Measurements from ENCODE around the gene CHID1. TPM values are rescaled to one million over a fixed set of nuclear protein-coding genes. Genes with fewer than 3 reads are reported as not detected.

Gene CHID1
- total RNA-seq, 1 donor from 2014 or later, result 83.5 TPM

- no peak for DNase-seq (ENCODE audit: extremely low read depth, low read depth, low spot score)
Observed at GRCh38 chr11:911031-911889, 650 bp upstream of the CHID1 start.

DNA sequence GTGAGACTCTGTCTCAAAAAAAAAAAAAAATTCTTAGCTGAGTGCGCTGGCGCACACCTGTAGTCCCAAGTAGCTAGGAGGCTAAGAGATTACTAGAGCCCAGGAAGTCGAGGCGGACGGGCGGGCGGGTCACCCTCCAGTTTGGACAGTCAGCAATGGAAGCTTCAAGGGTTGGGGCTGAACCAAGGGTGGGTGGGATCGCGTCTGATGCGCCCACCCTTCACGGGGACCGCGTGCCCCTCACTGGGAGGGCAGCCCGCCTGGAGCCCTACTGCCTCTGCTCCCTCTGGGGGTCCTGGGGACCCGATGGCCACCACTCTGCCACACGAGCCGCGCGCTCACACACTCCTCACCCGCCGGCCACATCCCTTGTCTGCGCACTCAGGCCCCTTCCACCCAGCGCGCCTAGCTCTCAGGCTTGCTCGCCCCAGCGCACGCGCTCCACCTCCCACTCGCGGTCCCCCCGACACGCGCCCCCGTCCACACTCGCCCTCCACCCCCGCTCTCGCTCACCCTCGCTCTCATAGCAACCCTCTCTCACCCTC lies 494 bp downstream of the CHID1 start:
- DNase-seq (ENCODE audit: extremely low read depth, low read depth, low spot score), result no peak

DNA sequence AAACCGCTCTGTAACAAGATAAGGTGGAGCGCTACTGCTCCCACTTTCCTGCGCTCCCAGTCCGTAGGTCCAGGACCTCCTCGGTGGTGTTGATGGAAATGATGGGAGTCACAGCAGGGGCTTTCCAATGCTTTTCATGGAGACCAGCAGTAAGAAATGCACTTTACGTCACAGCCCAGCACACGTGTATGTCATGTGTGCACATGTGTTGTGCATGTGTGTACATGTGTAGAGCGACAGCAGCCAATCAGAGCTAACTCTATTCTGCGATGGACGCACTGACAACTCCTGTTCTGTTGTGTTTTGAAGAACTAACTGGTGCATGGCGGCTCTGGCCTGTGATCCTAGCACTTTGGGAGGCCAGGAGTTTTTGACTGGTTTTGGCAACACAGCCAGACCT lies 1.2 kb downstream of the CHID1 start:
- no peak for DNase-seq (ENCODE audit: extremely low read depth, low read depth, low spot score)

DNA sequence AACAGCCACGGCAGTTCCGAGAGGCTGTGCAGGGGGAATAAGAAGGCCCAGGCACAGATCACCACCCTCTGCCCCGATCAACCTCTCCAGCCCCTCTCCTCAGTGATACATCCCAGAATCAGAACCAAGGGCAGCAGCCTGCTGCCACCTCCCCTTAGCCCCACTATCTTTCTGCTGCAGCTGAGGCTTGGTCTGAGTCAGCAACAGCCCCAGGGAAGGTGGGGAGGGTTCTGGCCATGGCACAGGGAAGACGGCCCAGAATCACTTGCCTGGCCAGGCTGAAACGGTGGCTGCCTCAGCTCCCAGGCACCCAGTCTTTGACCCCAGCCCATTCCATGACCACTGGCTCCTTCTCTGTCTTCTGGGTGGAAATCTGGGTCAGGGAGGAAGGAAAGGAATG lies 2.3 kb downstream of the CHID1 start:
- DNase-seq (ENCODE audit: extremely low read depth, low read depth, low spot score), result no peak

- DNase-seq (ENCODE audit: extremely low read depth, low read depth, low spot score), result no peak
Observed at GRCh38 chr11:907668-908067, 2.9 kb downstream of the CHID1 start.

DNA sequence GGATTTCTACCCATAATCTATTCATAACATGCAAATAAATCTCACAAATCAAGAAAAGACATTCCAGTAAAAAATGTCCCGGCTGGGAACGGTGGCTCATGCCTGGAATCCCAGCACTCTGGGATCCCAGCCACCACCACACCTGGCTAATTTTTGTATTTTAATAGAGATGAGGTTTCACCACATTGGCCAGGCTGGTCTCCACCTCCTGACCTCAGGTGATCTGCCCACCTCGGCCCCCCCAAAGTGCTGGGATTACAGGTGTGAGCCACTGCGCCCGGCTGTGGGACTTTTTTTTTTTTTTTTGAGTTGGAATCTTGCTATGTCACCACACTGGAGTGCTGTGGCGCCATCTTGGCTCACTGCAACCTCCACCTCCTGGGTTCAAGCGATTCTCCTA lies 4.7 kb downstream of the CHID1 start:
- no peak for DNase-seq (ENCODE audit: extremely low read depth, low read depth, low spot score)

DNA sequence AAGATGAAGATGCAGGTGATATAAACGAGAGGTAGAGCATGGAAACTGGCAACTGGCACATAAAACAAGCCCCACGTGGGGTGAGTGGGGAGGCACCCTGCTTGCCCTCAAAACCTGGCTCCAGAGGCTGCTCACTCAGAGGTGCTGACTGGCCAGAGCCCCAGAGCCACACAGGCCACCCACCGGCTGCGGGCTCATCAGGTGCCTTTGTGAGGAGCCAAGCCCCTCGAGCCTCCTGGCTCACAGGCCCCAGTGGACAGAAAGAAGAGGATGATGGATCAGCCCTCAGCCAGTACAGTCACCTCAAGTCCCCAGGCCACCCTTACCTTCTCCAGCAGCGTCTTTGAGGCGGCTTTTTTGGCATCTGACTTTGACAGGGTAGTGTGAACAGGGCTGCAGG lies 6.2 kb downstream of the CHID1 start:
- no peak for DNase-seq (ENCODE audit: extremely low read depth, low read depth, low spot score)

- DNase-seq (ENCODE audit: extremely low read depth, low read depth, low spot score), result no peak
Observed at GRCh38 chr11:901452-902061, 9.1 kb downstream of the CHID1 start.

DNA sequence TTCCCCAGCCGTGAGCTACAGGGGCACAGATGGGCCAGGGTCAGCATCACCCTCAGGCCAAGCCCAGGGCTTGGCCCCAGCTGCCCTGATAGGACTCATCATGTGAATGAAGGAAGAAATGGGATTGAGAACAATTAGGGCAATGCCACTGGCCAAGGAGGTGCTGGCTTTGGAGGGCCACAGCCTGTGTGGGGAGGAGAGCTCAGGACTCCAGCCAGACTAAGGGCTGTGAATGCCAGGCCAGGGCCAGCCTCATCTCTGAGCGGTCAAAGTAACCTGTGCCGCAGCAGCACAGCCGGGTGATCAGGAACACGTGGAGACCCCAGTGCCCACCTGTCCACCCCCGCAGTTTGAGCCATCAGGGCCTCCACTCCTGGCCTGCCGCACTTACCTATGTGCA lies 10.1 kb downstream of the CHID1 start:
- no peak for DNase-seq (ENCODE audit: extremely low read depth, low read depth, low spot score)

GRCh38 chr11:899724-900123 lies 10.9 kb downstream of the CHID1 start:
- DNase-seq (ENCODE audit: extremely low read depth, low read depth, low spot score), result no peak

- DNase-seq (ENCODE audit: extremely low read depth, low read depth, low spot score), result no peak
Observed at GRCh38 chr11:898540-899190, 11.9 kb downstream of the CHID1 start.

DNA sequence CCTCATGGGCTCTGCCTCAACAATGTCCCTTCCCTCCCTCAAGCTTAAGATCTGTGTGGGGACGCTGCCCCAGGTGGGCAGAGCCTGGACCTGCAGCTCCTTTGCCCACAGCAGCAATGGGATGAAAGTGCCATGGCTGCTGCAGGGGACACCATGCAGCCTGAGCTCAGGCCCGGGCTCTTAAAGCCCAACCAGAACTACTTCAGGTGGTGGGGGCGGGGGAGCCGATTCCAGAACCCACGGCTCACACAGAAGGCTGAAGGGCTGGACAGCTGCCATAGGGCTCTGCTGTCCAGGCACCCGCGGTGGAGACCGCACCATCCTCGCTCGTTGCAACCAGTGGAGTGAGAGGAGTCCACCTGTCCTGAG lies 12.5 kb downstream of the CHID1 start:
- DNase-seq (ENCODE audit: extremely low read depth, low read depth, low spot score), result no peak

- no peak for DNase-seq (ENCODE audit: extremely low read depth, low read depth, low spot score)
Observed at GRCh38 chr11:897253-898142, 13.1 kb downstream of the CHID1 start.

DNA sequence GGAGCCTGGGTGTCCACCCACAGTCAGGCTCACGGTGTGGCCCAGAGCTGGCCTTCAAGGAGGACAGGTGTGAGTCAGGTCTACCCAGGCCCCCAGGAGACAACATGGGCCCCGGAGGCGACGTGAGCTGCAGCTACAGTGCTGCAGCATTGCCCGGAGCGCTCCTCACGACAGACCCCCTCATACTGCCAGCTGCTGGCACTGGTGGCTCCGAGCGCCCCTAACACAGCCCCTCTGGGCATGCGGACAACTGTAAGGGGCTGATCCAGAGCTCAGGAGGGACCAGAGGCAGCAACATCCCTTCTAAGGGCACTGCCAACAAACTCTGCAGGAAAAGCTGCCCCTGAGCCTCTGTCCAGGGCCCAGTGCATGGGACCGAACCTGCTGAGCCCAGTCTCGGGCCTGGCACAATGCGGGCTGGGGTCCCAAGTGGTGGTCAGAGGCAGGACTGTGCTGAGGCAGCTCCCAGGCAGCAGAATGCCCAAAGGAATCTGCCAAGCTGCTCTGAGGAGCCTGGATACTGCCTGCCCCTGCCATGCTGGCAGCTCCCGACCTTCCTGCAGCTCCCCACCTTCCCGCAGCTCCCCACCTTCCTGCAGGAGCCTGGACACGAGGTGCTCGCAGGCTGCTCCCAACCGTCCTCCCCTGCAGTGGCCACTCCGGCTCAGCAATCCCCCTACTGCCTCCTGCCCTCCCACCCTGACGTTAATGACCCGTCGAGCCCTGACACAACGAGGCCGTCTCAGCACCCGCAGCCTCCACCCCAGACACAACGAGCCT lies 15.1 kb downstream of the CHID1 start:
- no peak for DNase-seq (ENCODE audit: extremely low read depth, low read depth, low spot score)

DNA sequence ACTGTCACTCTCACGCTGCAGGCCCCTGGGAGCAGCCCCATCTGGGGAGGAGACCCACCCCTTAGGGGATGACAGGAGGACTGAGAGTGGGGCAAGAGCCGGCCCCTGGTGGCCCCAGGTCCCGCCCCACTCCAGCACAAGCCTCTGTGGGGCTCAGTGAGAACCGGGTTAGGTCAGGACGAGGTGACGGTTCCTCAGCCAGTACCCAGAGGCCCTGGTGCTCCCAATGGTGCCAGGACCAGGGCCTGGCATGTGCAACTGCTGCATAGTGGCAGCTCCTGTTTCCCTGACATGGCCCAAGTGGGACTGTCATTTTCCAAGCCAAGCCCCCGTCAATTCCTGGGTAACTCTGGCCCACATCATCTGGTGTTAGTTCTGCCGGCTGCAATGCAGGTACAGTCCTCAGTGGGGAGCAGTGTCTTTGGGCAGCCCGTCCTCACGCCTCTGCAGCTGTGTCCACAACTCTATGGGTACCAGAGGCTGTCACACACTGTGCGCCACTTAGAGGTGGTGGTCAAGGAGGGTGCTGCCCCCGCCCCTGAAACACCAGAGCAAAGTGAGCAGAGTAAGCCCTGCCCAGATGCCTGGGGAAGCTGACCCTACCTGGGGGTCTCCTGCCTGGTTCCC lies 15.9 kb downstream of the CHID1 start:
- DNase-seq (ENCODE audit: extremely low read depth, low read depth, low spot score), result no peak

GRCh38 chr11:893008-893654 lies 17.5 kb downstream of the CHID1 start:
- no peak for DNase-seq (ENCODE audit: extremely low read depth, low read depth, low spot score)

- DNase-seq (ENCODE audit: extremely low read depth, low read depth, low spot score), result no peak
Observed at GRCh38 chr11:890794-891540, 19.6 kb downstream of the CHID1 start.

All from glomerular endothelial cell (primary cell).